Sigmoid colon (tissue), 4 donors: ENCODE results near the gene TTYH1.

Source experiments
- CTCF ChIP-seq, 4 experiments: fragments of 450-650 bp in 3 of 4; fragments of 200-600 bp in 1 of 4; IDR thresholded peaks; one replicate each; pipeline ENCODE4 v1.5.1; 2016 to 2019; ENCODE audit warnings: antibody characterized with exemption in 4 of 4, mild to moderate bottlenecking in 3 of 4, moderate library complexity in 2 of 4
- EP300 ChIP-seq, 4 donors: sonication (generic); formaldehyde crosslinking; IDR thresholded peaks; one replicate each; pipeline ENCODE4 v1.6.1; 2017; ENCODE audit warnings: antibody characterized with exemption in 4 of 4
- POLR2A ChIP-seq, 2 donors: fragments of 450-650 bp; IDR thresholded peaks; one replicate each; pipeline ENCODE4 v1.6.1; 2016; ENCODE audit warnings: antibody characterized with exemption in 2 of 2, mild to moderate bottlenecking in 2 of 2, moderate library complexity in 2 of 2

DNA sequence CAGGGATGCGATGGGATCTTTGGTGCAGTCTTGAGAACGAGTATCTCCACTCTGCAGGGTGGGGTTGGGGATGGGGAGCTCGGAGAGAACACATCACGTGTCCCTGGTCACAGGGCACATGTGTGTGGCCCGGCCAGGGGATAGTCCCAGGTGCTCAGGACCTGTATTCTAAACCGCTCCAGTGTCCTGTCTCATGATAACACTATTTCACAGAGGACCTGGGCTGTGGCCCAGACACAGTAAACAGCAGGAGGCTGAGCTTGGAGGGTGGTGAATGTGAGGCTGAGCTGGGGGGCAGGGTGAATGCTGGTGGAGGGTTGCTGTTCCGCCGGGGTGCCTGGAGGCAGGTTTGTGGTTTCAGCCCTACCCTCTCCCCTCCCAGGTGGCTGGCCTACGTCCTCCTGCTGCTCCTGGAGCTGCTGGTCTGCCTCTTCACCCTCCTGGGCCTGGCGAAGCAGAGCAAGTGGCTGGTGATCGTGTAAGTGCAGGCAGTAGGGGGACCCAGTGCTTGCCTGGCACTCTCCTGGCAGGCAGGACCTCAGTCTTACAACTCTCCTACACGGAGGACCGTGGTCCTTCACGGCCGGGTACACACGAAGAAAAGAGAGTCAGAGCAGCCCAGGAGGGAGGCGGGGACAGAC is 11.1 kb downstream of the TTYH1 start:
- TF ChIP-seq POLR2A (IDR thresholded peaks at IDR 0.05) = no peak
- TF ChIP-seq CTCF (IDR thresholded peaks at IDR 0.05) = no peak
- no peak for TF ChIP-seq EP300 (IDR thresholded peaks at IDR 0.05)
